ENCODE data around the gene ORM1. TPM values are rescaled to one million over a fixed set of nuclear protein-coding genes. Genes with fewer than 3 reads are reported as not detected.
"Not testable (repeated sequence)": the region's sequence is repeated elsewhere in the genome, so short reads cannot be mapped to it uniquely, and the experiment has no call there.

Gene ORM1
- total RNA-seq (2012; rRNA removed) = not detected in 2 replicates

GRCh38 chr9:114322831-114323531 is at the start of gene ORM1:
ORM1 (plus strand) TSS chr9:114323098; CDS start chr9:114323134, 36 bp downstream.
- not testable (repeated sequence) for H3K4me2 ChIP-seq (ENCODE audit: low read length); H3K4me3 ChIP-seq (ENCODE audit: low read length); H3K9ac ChIP-seq (ENCODE audit: low read depth, low read length); H3K27me3 ChIP-seq (ENCODE audit: control insufficient read depth, insufficient read depth, low read length); H3K9me3 ChIP-seq (replicated peaks; ENCODE audit: low read length); H3K36me3 ChIP-seq (ENCODE audit: insufficient read depth, low read length)
- H3K4me1 ChIP-seq (ENCODE audit: control insufficient read depth, insufficient read depth, low read length) = peaks cover 11% of the 10 kb centered on the region

- H3K27me3 ChIP-seq (ENCODE audit: control insufficient read depth, insufficient read depth, low read length) = no peaks in the 10 kb centered on the region
- H3K4me1 ChIP-seq (ENCODE audit: control insufficient read depth, insufficient read depth, low read length) = peaks cover 20% of the 10 kb centered on the region
- no peak overlapping the region for H3K9ac ChIP-seq (ENCODE audit: low read depth, low read length)
- no peaks in the 10 kb centered on the region for H3K36me3 ChIP-seq (ENCODE audit: insufficient read depth, low read length)
- no peaks in the 10 kb centered on the region for H3K9me3 ChIP-seq (replicated peaks; ENCODE audit: low read length)
- H3K4me2 ChIP-seq (ENCODE audit: low read length) = no peak overlapping the region
- no peak overlapping the region for H3K4me3 ChIP-seq (ENCODE audit: low read length)
Observed at GRCh38 chr9:114273461-114273881, 49.4 kb upstream of the ORM1 start.

GRCh38 chr9:114274217-114274616 is 48.7 kb upstream of the ORM1 start:
- no peaks in the 10 kb centered on the region for H3K36me3 ChIP-seq (ENCODE audit: insufficient read depth, low read length)
- no peak overlapping the region for H3K9ac ChIP-seq (ENCODE audit: low read depth, low read length)
- no peak overlapping the region for H3K4me3 ChIP-seq (ENCODE audit: low read length)
- H3K9me3 ChIP-seq (replicated peaks; ENCODE audit: low read length) = no peaks in the 10 kb centered on the region
- peaks cover 27% of the 10 kb centered on the region for H3K4me1 ChIP-seq (ENCODE audit: control insufficient read depth, insufficient read depth, low read length)
- no peaks in the 10 kb centered on the region for H3K27me3 ChIP-seq (ENCODE audit: control insufficient read depth, insufficient read depth, low read length)
- H3K4me2 ChIP-seq (ENCODE audit: low read length) = no peak overlapping the region

GRCh38 chr9:114275246-114276004 is 47.5 kb upstream of the ORM1 start:
- H3K36me3 ChIP-seq (ENCODE audit: insufficient read depth, low read length) = no peaks in the 10 kb centered on the region
- no peak overlapping the region for H3K4me2 ChIP-seq (ENCODE audit: low read length)
- H3K9me3 ChIP-seq (replicated peaks; ENCODE audit: low read length) = no peaks in the 10 kb centered on the region
- H3K27me3 ChIP-seq (ENCODE audit: control insufficient read depth, insufficient read depth, low read length) = no peaks in the 10 kb centered on the region
- H3K4me3 ChIP-seq (ENCODE audit: low read length) = no peak overlapping the region
- H3K4me1 ChIP-seq (ENCODE audit: control insufficient read depth, insufficient read depth, low read length) = peaks cover 30% of the 10 kb centered on the region
- no peak overlapping the region for H3K9ac ChIP-seq (ENCODE audit: low read depth, low read length)

- peak overlapping the region; percentile 25 for H3K4me3 ChIP-seq (ENCODE audit: low read length)
- peak overlapping the region; percentile 64 for H3K4me2 ChIP-seq (ENCODE audit: low read length)
- H3K36me3 ChIP-seq (ENCODE audit: insufficient read depth, low read length) = no peaks in the 10 kb centered on the region
- no peaks in the 10 kb centered on the region for H3K9me3 ChIP-seq (replicated peaks; ENCODE audit: low read length)
- H3K27me3 ChIP-seq (ENCODE audit: control insufficient read depth, insufficient read depth, low read length) = no peaks in the 10 kb centered on the region
- H3K9ac ChIP-seq (ENCODE audit: low read depth, low read length) = peak overlapping the region; percentile 53
- H3K4me1 ChIP-seq (ENCODE audit: control insufficient read depth, insufficient read depth, low read length) = peaks cover 42% of the 10 kb centered on the region
Observed at GRCh38 chr9:114276908-114277821, 45.7 kb upstream of the ORM1 start.

GRCh38 chr9:114278356-114278755 is 44.5 kb upstream of the ORM1 start:
- no peaks in the 10 kb centered on the region for H3K27me3 ChIP-seq (ENCODE audit: control insufficient read depth, insufficient read depth, low read length)
- peaks cover 46% of the 10 kb centered on the region for H3K4me1 ChIP-seq (ENCODE audit: control insufficient read depth, insufficient read depth, low read length)
- peak overlapping the region; percentile 9 for H3K4me2 ChIP-seq (ENCODE audit: low read length)
- no peaks in the 10 kb centered on the region for H3K36me3 ChIP-seq (ENCODE audit: insufficient read depth, low read length)
- H3K9me3 ChIP-seq (replicated peaks; ENCODE audit: low read length) = no peaks in the 10 kb centered on the region
- no peak overlapping the region for H3K9ac ChIP-seq (ENCODE audit: low read depth, low read length)
- H3K4me3 ChIP-seq (ENCODE audit: low read length) = no peak overlapping the region

- H3K4me1 ChIP-seq (ENCODE audit: control insufficient read depth, insufficient read depth, low read length) = peaks cover 46% of the 10 kb centered on the region
- no peaks in the 10 kb centered on the region for H3K27me3 ChIP-seq (ENCODE audit: control insufficient read depth, insufficient read depth, low read length)
- H3K4me2 ChIP-seq (ENCODE audit: low read length) = peak overlapping the region; percentile 9
- H3K9me3 ChIP-seq (replicated peaks; ENCODE audit: low read length) = no peaks in the 10 kb centered on the region
- no peaks in the 10 kb centered on the region for H3K36me3 ChIP-seq (ENCODE audit: insufficient read depth, low read length)
- no peak overlapping the region for H3K9ac ChIP-seq (ENCODE audit: low read depth, low read length)
- H3K4me3 ChIP-seq (ENCODE audit: low read length) = peak overlapping the region; percentile 9
Observed at GRCh38 chr9:114278881-114279570, 43.9 kb upstream of the ORM1 start.

- Histone ChIP-seq H3K4me1 (ENCODE audit: control insufficient read depth, insufficient read depth, low read length) (peaks cover 46% of the 10 kb centered on the region), H3K9me3 (replicated peaks; ENCODE audit: low read length) (no peaks in the 10 kb centered on the region), H3K36me3 (ENCODE audit: insufficient read depth, low read length) (no peaks in the 10 kb centered on the region), H3K9ac (ENCODE audit: low read depth, low read length) (no peak overlapping the region), H3K4me2 (ENCODE audit: low read length) (no peak overlapping the region), H3K4me3 (ENCODE audit: low read length) (no peak overlapping the region), H3K27me3 (ENCODE audit: control insufficient read depth, insufficient read depth, low read length) (no peaks in the 10 kb centered on the region)
Observed at GRCh38 chr9:114279693-114280092, 43.2 kb upstream of the ORM1 start.

- H3K4me3 ChIP-seq (ENCODE audit: low read length) = no peak overlapping the region
- H3K27me3 ChIP-seq (ENCODE audit: control insufficient read depth, insufficient read depth, low read length) = no peaks in the 10 kb centered on the region
- no peak overlapping the region for H3K4me2 ChIP-seq (ENCODE audit: low read length)
- peaks cover 55% of the 10 kb centered on the region for H3K4me1 ChIP-seq (ENCODE audit: control insufficient read depth, insufficient read depth, low read length)
- no peak overlapping the region for H3K9ac ChIP-seq (ENCODE audit: low read depth, low read length)
- no peaks in the 10 kb centered on the region for H3K9me3 ChIP-seq (replicated peaks; ENCODE audit: low read length)
- H3K36me3 ChIP-seq (ENCODE audit: insufficient read depth, low read length) = no peaks in the 10 kb centered on the region
Observed at GRCh38 chr9:114280636-114281472, 42.0 kb upstream of the ORM1 start.

GRCh38 chr9:114281473-114282103 is 41.3 kb upstream of the ORM1 start:
- peaks cover 57% of the 10 kb centered on the region for H3K4me1 ChIP-seq (ENCODE audit: control insufficient read depth, insufficient read depth, low read length)
- no peak overlapping the region for H3K4me3 ChIP-seq (ENCODE audit: low read length)
- H3K9me3 ChIP-seq (replicated peaks; ENCODE audit: low read length) = no peaks in the 10 kb centered on the region
- H3K9ac ChIP-seq (ENCODE audit: low read depth, low read length) = no peak overlapping the region
- H3K36me3 ChIP-seq (ENCODE audit: insufficient read depth, low read length) = no peaks in the 10 kb centered on the region
- no peaks in the 10 kb centered on the region for H3K27me3 ChIP-seq (ENCODE audit: control insufficient read depth, insufficient read depth, low read length)
- H3K4me2 ChIP-seq (ENCODE audit: low read length) = no peak overlapping the region
